ENCODE data around the gene EIF3D.
A peak's percentile ranks its signal among the peaks of the same experiment; 100 is the strongest.
"Not testable (repeated sequence)": the region's sequence is repeated elsewhere in the genome, so short reads cannot be mapped to it uniquely, and the experiment has no call there.

EIF3D gene

DNA sequence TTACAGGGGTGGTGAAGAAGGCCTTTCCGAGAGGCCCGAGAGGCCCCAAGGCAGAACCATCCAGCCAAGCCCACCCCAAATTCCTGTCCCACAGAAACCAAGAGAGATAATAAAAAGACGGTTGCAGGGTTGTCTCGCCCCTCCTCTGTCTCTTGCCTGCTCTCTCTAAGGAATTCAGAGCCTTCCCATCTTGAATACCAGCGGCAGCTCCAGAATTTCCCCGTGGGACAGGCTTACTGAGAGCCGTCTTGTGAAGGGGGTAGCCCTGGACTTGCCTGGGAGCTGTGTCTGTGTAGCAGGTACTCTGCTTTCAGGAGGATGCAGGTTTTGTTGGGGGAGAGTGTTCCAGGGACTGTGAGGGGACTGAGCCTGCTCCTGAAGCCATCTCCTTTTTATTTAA, 9.6 kb upstream of the EIF3D start:
- Histone ChIP-seq H3K4me3 (ENCODE audit: low read depth in 1 of 5, low read length in 5 of 5) (no peak overlapping the region), H3K27ac (ENCODE audit: low read depth, low read length) (no peak overlapping the region)

DNA sequence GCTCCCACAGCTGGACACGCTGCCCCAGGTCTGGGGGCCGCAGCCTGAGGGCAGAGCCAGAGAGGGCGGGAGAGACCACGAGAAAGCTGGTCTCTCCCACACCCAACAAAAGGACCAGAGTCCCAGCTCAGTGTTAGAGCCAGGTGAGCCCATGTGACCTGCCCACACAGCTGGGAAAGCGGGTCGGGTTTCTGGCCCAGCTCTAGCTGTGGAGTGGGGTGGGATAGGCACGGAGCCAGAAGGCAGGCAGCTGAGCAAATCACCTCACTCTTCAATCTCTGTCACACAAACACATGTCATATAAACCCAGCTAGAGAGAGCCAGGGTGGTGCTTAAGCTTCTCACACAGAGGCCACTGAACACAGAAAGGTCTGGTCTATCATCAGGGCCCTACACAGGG, 7.8 kb upstream of the EIF3D start:
- Histone ChIP-seq H3K27ac (ENCODE audit: low read depth, low read length) (no peak overlapping the region), H3K27me3 (ENCODE audit: control insufficient read depth in 5 of 5, insufficient read depth in 4 of 5, low read length in 5 of 5) (peaks cover 5 to 9% (median 7%) of the 10 kb centered on the region in 5 donors), H3K4me3 (ENCODE audit: low read depth in 1 of 5, low read length in 5 of 5) (no peak overlapping the region), H3K9me3 (ENCODE audit: control insufficient read depth in 5 of 5, low read length in 5 of 5) (peaks cover 0 to 4% (median 0%) of the 10 kb centered on the region in 5 donors), H3K36me3 (ENCODE audit: control insufficient read depth in 5 of 5, insufficient read depth in 5 of 5, low read length in 5 of 5) (no peaks in the 10 kb centered on the region), H3K9ac (ENCODE audit: low read length in 5 of 5) (no peak overlapping the region), H3K4me1 (ENCODE audit: control insufficient read depth in 5 of 5, insufficient read depth in 5 of 5, low read length in 5 of 5) (no peaks in the 10 kb centered on the region)

More for the DNA sequence above, 9.6 kb upstream of the EIF3D start:
- Histone ChIP-seq H3K4me1 (ENCODE audit: control insufficient read depth in 5 of 5, insufficient read depth in 5 of 5, low read length in 5 of 5) (no peaks in the 10 kb centered on the region), H3K9ac (ENCODE audit: low read length in 5 of 5) (no peak overlapping the region), H3K27me3 (ENCODE audit: control insufficient read depth in 5 of 5, insufficient read depth in 4 of 5, low read length in 5 of 5) (peaks cover 5 to 9% (median 7%) of the 10 kb centered on the region in 5 donors), H3K9me3 (ENCODE audit: control insufficient read depth in 5 of 5, low read length in 5 of 5) (peaks cover 0 to 4% (median 0%) of the 10 kb centered on the region in 5 donors), H3K36me3 (ENCODE audit: control insufficient read depth in 5 of 5, insufficient read depth in 5 of 5, low read length in 5 of 5) (no peaks in the 10 kb centered on the region)

DNA sequence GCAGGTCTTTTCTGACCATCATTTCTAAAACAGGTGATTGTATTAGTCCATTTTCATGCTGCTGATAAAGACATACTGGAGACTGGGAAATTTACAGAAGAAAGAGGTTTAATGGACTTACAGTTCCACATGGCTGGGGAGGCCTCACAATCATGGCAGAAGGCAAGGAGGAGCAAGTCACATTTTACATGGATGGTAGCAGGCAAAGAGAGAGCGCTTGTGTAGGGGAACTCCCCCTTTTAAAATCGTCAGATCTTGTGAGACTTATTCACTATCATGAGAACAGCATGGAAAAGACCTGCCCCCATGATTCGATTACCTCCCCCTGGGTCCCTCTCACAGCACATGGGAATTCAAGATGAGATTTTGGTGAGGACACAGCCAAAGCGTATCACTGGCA, 4.4 kb upstream of the EIF3D start:
- not testable (repeated sequence) for H3K27ac ChIP-seq (ENCODE audit: low read depth, low read length); H3K36me3 ChIP-seq (ENCODE audit: control insufficient read depth in 5 of 5, insufficient read depth in 5 of 5, low read length in 5 of 5); H3K4me3 ChIP-seq (ENCODE audit: low read depth in 1 of 5, low read length in 5 of 5); H3K9ac ChIP-seq (ENCODE audit: low read length in 5 of 5); H3K27me3 ChIP-seq (ENCODE audit: control insufficient read depth in 5 of 5, insufficient read depth in 4 of 5, low read length in 5 of 5); H3K9me3 ChIP-seq (ENCODE audit: control insufficient read depth in 5 of 5, low read length in 5 of 5)
- peaks cover 0 to 14% (median 10%) of the 10 kb centered on the region in 5 donors for H3K4me1 ChIP-seq (ENCODE audit: control insufficient read depth in 5 of 5, insufficient read depth in 5 of 5, low read length in 5 of 5)

DNA sequence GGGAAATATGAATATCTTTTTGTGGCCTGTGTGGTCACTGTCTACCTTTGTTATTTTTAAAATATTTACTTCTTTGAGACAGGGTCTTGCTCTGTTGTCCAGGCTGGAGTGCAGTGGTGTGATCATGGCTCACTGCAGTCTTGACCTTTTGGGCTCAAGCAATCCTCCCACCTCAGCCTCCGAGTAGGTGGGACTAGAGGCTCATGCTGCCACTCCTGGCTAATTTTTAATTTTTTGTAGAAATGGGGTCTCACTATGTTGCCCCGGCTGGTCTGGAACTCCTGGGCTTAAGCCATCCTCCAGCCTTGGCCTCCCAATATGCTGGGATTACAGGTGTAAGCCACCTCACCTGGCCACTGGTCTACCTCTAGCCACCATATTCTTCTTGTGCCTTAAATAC, 3.5 kb upstream of the EIF3D start:
- H3K27ac ChIP-seq (ENCODE audit: low read depth, low read length): no peak overlapping the region
- H3K4me3 ChIP-seq (ENCODE audit: low read depth in 1 of 5, low read length in 5 of 5): no peak overlapping the region
- peaks cover 0 to 22% (median 19%) of the 10 kb centered on the region in 5 donors for H3K4me1 ChIP-seq (ENCODE audit: control insufficient read depth in 5 of 5, insufficient read depth in 5 of 5, low read length in 5 of 5)
- H3K36me3 ChIP-seq (ENCODE audit: control insufficient read depth in 5 of 5, insufficient read depth in 5 of 5, low read length in 5 of 5): no peaks in the 10 kb centered on the region
- peaks cover 0 to 8% (median 5%) of the 10 kb centered on the region in 5 donors for H3K27me3 ChIP-seq (ENCODE audit: control insufficient read depth in 5 of 5, insufficient read depth in 4 of 5, low read length in 5 of 5)
- peaks cover 0 to 4% (median 0%) of the 10 kb centered on the region in 5 donors for H3K9me3 ChIP-seq (ENCODE audit: control insufficient read depth in 5 of 5, low read length in 5 of 5)
- no peak overlapping the region for H3K9ac ChIP-seq (ENCODE audit: low read length in 5 of 5)

DNA sequence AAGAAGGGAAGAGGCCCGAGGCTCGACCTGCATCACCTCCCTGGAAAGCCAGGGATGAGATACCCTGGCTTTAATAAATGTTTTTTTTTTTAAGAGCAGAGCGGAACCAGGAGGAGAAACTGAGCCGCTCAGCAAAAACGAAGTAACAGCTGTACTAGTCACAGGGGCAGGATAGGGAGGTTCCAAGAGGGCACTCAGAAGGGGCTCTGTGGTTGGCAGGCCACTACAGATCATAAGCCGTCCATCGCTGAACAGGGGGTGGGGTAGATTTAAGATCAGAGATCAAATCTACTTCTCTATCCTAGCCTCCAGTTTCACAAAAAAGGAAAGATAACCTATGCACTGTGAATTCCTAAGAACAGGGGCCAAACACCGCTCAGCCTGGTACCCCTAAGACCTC, 625 bp downstream of the EIF3D start:
- Histone ChIP-seq H3K4me1 (ENCODE audit: control insufficient read depth in 5 of 5, insufficient read depth in 5 of 5, low read length in 5 of 5) (peaks cover 0 to 29% (median 23%) of the 10 kb centered on the region in 5 donors), H3K36me3 (ENCODE audit: control insufficient read depth in 5 of 5, insufficient read depth in 5 of 5, low read length in 5 of 5) (peaks cover 18 to 37% (median 32%) of the 10 kb centered on the region in 5 donors), H3K9ac (ENCODE audit: low read length in 5 of 5) (peak overlapping the region; percentile 77 to 95 (median 92)), H3K4me3 (ENCODE audit: low read depth in 1 of 5, low read length in 5 of 5) (peak overlapping the region; percentile 80 to 96 (median 90)), H3K27me3 (ENCODE audit: control insufficient read depth in 5 of 5, insufficient read depth in 4 of 5, low read length in 5 of 5) (no peaks in the 10 kb centered on the region), H3K27ac (ENCODE audit: low read depth, low read length) (peak overlapping the region; percentile 91), H3K9me3 (ENCODE audit: control insufficient read depth in 5 of 5, low read length in 5 of 5) (no peaks in the 10 kb centered on the region)

DNA sequence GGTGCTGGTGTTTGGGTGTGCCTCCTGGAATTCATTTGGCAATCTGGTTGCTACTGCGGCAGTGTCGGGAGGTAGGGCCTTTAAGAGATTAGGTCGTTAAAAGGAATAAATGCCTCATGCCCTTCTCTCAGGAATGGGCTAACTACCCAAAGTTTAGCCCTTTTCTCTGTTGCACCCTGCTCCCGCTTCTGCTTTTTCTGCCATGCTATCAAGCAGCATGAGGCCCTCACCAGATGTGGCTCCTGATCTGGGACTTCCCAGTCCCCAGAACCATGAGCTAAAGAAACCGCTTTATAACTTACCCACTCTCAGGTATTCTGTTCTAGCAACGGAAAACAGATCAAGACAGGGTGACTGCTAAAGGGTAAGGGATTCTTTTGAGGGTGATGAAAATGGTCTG, 6.3 kb downstream of the EIF3D start:
- H3K9me3 ChIP-seq (ENCODE audit: control insufficient read depth in 5 of 5, low read length in 5 of 5): no peaks in the 10 kb centered on the region

DNA sequence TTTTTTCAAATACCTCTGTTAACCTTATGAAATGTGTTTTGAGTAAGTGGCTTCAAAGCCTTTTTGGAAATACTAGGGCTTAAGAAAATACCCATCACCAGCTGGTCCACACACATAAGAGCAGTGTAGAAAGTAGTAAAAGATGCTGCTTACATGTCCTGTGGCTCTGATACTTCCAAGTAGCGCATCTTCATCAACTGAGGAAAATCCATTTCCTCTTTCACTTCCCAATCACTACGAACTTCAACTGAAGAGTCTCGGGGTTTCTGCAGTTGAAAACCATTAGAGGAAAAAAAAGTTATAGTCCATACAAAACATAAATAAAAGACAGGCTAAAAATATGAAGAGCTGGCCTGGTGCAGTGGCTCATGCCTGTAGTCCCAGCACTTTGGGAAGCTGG, 8.5 kb downstream of the EIF3D start:
- Histone ChIP-seq H3K4me1 (ENCODE audit: control insufficient read depth in 5 of 5, insufficient read depth in 5 of 5, low read length in 5 of 5) (peaks cover 0 to 16% (median 0%) of the 10 kb centered on the region in 5 donors), H3K36me3 (ENCODE audit: control insufficient read depth in 5 of 5, insufficient read depth in 5 of 5, low read length in 5 of 5) (peaks cover 42 to 100% (median 98%) of the 10 kb centered on the region in 5 donors), H3K9me3 (ENCODE audit: control insufficient read depth in 5 of 5, low read length in 5 of 5) (no peaks in the 10 kb centered on the region), H3K27ac (ENCODE audit: low read depth, low read length) (no peak overlapping the region), H3K27me3 (ENCODE audit: control insufficient read depth in 5 of 5, insufficient read depth in 4 of 5, low read length in 5 of 5) (no peaks in the 10 kb centered on the region), H3K9ac (ENCODE audit: low read length in 5 of 5) (no peak overlapping the region), H3K4me3 (ENCODE audit: low read depth in 1 of 5, low read length in 5 of 5) (no peak overlapping the region)

More for the DNA sequence above, 6.3 kb downstream of the EIF3D start:
- Histone ChIP-seq H3K36me3 (ENCODE audit: control insufficient read depth in 5 of 5, insufficient read depth in 5 of 5, low read length in 5 of 5) (peaks cover 41 to 94% (median 87%) of the 10 kb centered on the region in 5 donors), H3K27me3 (ENCODE audit: control insufficient read depth in 5 of 5, insufficient read depth in 4 of 5, low read length in 5 of 5) (no peaks in the 10 kb centered on the region), H3K4me1 (ENCODE audit: control insufficient read depth in 5 of 5, insufficient read depth in 5 of 5, low read length in 5 of 5) (peaks cover 0 to 25% (median 7%) of the 10 kb centered on the region in 5 donors), H3K27ac (ENCODE audit: low read depth, low read length) (no peak overlapping the region), H3K9ac (ENCODE audit: low read length in 5 of 5) (no peak overlapping the region), H3K4me3 (ENCODE audit: low read depth in 1 of 5, low read length in 5 of 5) (no peak overlapping the region)

DNA sequence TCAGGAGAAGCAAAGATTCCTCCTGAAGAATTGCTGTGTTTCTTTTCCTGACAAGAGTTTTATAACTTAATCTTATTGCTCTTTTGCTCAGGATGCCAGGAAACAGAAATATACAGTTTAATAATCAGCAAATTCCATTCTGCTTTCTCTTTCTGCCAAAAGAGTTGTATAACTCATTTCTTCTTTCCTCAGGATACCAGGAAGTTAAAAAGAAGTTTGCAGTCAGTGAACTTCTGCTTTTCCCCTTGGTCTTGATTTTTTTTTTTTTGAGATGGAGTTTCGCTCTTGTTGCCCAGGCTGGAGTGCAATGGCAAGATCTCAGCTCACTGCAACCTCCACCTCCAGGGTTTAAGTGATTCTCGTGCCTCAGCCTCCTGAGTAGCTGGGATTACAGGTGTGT, 9.1 kb downstream of the EIF3D start:
- H3K4me3 ChIP-seq (ENCODE audit: low read depth in 1 of 5, low read length in 5 of 5); H3K27me3 ChIP-seq (ENCODE audit: control insufficient read depth in 5 of 5, insufficient read depth in 4 of 5, low read length in 5 of 5); H3K27ac ChIP-seq (ENCODE audit: low read depth, low read length); H3K9me3 ChIP-seq (ENCODE audit: control insufficient read depth in 5 of 5, low read length in 5 of 5); H3K9ac ChIP-seq (ENCODE audit: low read length in 5 of 5): not testable (repeated sequence)
- Histone ChIP-seq H3K4me1 (ENCODE audit: control insufficient read depth in 5 of 5, insufficient read depth in 5 of 5, low read length in 5 of 5) (peaks cover 0 to 16% (median 0%) of the 10 kb centered on the region in 5 donors), H3K36me3 (ENCODE audit: control insufficient read depth in 5 of 5, insufficient read depth in 5 of 5, low read length in 5 of 5) (peaks cover 39 to 99% (median 97%) of the 10 kb centered on the region in 5 donors)

DNA sequence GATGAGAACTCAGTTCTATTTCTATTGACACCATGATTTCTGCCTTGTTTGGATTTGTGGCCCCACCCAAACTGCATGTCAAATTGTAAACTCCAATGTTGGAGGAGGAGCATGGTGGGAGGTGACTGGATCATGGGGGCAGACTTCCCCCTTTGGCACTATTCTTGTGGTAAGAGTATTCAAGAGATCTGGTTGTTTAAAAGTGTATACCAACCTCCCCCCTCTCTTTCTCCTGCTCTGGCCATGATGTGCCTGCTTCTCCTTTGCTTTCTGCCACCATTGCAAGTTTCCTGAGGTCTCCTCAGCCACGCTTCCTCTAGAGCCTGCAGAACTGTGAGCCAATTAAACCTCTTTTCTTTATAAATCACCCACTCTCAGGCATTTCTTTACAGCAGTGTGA, 14.2 kb downstream of the EIF3D start:
- Histone ChIP-seq H3K27me3 (ENCODE audit: control insufficient read depth in 5 of 5, insufficient read depth in 4 of 5, low read length in 5 of 5) (no peaks in the 10 kb centered on the region), H3K9ac (ENCODE audit: low read length in 5 of 5) (no peak overlapping the region), H3K4me3 (ENCODE audit: low read depth in 1 of 5, low read length in 5 of 5) (no peak overlapping the region), H3K9me3 (ENCODE audit: control insufficient read depth in 5 of 5, low read length in 5 of 5) (no peaks in the 10 kb centered on the region), H3K36me3 (ENCODE audit: control insufficient read depth in 5 of 5, insufficient read depth in 5 of 5, low read length in 5 of 5) (peaks cover 20 to 95% (median 91%) of the 10 kb centered on the region in 5 donors), H3K4me1 (ENCODE audit: control insufficient read depth in 5 of 5, insufficient read depth in 5 of 5, low read length in 5 of 5) (peaks cover 0 to 24% (median 2%) of the 10 kb centered on the region in 5 donors), H3K27ac (ENCODE audit: low read depth, low read length) (no peak overlapping the region)

DNA sequence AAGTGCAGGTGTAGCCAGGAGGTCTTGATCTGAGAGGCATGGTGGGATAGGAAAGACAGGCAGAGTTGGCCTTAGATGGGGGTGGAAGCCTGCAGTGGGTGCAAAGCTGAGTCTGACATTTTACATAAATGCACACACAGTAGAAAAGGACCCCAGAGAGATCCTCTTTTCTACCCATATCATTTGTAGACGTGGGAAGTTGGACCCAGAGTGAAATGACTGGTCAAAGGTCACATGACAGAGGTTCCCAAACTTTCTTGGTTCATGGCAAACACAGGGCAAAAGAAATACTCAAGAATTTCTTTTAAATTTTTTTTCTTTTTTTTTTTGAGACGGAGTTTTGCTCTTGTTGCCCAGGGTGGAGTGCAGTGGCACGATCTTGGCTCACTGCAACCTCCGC, 16.0 kb downstream of the EIF3D start:
- Histone ChIP-seq H3K9ac (ENCODE audit: low read length in 5 of 5) (no peak overlapping the region), H3K27me3 (ENCODE audit: control insufficient read depth in 5 of 5, insufficient read depth in 4 of 5, low read length in 5 of 5) (no peaks in the 10 kb centered on the region), H3K9me3 (ENCODE audit: control insufficient read depth in 5 of 5, low read length in 5 of 5) (no peaks in the 10 kb centered on the region), H3K36me3 (ENCODE audit: control insufficient read depth in 5 of 5, insufficient read depth in 5 of 5, low read length in 5 of 5) (peaks cover 12 to 77% (median 74%) of the 10 kb centered on the region in 5 donors), H3K4me1 (ENCODE audit: control insufficient read depth in 5 of 5, insufficient read depth in 5 of 5, low read length in 5 of 5) (peaks cover 0 to 22% (median 3%) of the 10 kb centered on the region in 5 donors), H3K27ac (ENCODE audit: low read depth, low read length) (no peak overlapping the region), H3K4me3 (ENCODE audit: low read depth in 1 of 5, low read length in 5 of 5) (no peak overlapping the region)

All from subcutaneous abdominal adipose tissue (tissue), 5 donors.